GM10266 (cell line): Measurements from ENCODE around the gene ZBTB34.

ENCODE experiments used
- DNase-seq: peaks from one replicate; pipeline ENCODE4 v3.0.0; 2012; ENCODE audit errors: extremely low spot score
- TF ChIP-seq, protein P1 (sequence below): IDR thresholded peaks from 2 replicates; pipeline ENCODE4 v1.5.1; 2012; ENCODE audit warnings: mild to moderate bottlenecking, low read depth; ENCODE audit not compliant: control insufficient read depth, insufficient read depth; ENCODE audit errors: missing control alignments

The ZBTB34 gene

DNA sequence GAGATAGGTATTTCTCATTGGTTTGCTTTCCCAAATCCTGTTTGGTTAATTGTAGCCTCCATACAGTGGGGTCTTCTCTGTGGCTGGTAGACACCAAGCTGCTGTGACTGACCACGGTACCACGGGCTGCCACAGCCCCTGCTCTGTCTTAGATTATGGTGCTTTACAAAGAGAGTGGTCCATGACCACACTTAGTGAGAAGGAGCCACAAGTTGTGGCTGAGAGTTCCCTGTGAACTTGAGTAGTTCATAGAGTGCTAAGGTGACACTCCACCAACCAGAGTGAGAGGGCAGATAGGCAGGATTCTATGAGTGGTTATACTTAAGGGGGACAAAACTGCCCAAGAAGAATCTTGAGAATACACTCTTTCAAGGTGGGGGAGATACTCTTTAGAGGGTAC, 25.8 kb upstream of the ZBTB34 start:
- TF ChIP-seq, protein P1, sequence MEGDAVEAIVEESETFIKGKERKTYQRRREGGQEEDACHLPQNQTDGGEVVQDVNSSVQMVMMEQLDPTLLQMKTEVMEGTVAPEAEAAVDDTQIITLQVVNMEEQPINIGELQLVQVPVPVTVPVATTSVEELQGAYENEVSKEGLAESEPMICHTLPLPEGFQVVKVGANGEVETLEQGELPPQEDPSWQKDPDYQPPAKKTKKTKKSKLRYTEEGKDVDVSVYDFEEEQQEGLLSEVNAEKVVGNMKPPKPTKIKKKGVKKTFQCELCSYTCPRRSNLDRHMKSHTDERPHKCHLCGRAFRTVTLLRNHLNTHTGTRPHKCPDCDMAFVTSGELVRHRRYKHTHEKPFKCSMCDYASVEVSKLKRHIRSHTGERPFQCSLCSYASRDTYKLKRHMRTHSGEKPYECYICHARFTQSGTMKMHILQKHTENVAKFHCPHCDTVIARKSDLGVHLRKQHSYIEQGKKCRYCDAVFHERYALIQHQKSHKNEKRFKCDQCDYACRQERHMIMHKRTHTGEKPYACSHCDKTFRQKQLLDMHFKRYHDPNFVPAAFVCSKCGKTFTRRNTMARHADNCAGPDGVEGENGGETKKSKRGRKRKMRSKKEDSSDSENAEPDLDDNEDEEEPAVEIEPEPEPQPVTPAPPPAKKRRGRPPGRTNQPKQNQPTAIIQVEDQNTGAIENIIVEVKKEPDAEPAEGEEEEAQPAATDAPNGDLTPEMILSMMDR, result no peak
- DNase-seq, result no peak

DNA sequence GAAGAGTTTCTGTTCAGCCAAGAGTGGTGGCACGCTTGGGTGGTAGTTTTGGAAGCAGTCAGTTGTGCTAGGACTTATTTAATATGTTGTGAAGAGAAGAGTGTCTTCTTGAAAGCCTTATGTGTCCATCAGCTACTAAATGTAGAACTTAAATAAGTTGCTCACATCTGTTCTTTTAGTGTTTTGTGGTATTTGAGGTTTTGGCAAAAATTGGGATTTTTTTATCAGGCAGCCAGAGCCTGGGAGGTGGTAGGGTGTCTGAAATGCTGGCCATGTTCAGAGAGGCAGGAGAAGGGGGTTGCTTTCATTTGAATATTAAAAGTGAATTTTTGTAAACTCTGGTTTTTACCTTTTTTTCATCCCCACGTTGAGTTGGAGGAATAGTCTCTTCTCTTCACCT, 24.2 kb upstream of the ZBTB34 start:
- TF ChIP-seq, protein P1, result no peak
- no peak for DNase-seq

DNA sequence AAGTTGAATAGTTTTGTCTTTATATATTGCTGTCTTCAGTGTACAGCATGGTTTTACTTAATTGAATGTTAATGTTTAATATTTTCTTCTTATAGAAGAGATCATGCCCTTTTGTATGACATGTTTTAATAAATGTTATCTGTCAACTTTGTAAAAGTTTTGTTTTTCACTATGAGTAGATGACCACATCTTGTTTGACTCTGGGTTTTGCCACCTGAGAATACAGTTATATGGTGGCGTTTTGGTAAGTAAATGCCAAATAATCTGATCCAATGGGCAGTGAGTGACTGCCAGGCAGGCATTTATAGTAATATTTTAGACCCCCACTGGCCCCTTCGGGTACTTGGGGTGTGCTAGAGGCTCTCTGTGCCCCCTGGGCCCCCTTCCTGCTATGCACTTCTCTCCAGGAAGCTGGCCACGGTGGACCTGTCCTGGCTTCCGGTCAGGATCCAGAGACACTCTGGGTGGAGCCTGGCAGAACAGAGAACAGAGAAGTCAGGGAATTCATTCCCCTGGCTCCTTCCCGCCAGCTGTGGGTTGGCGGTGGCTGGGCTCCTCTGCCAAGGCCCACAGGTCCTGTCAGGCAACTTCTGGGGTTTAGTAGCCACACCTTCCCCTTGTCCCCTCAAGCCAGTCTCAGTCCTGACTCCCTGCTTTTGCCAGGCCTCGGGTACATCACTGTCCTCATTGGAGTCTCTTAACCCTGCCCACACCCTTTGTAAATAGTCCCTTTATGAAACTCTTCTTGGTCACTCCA, 22.2 kb upstream of the ZBTB34 start:
- TF ChIP-seq, protein P1, result no peak

DNA sequence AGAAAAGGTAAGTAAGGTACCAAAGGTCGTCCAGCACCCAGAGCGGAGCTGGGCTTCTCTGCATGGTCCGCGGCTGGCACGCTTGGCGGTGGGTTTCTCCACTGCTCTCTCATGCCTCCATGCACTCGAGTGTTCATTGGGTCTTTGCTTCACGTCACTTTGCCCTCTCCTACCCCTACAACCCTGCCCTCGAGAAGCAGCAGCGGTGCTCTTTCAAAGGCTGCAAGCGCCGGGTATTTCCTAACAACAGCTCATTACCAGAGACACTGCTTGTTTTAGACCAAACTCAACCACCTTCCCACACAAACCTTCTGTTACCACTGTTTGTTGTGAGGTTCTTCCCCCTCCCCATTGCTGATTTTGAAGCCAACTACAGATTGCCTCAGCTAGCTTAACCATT, 21.5 kb upstream of the ZBTB34 start:
- TF ChIP-seq, protein P1, result no peak
- peak; percentile 76 for DNase-seq

More for the DNA sequence above, 22.2 kb upstream of the ZBTB34 start:
- DNase-seq, result no peak

DNA sequence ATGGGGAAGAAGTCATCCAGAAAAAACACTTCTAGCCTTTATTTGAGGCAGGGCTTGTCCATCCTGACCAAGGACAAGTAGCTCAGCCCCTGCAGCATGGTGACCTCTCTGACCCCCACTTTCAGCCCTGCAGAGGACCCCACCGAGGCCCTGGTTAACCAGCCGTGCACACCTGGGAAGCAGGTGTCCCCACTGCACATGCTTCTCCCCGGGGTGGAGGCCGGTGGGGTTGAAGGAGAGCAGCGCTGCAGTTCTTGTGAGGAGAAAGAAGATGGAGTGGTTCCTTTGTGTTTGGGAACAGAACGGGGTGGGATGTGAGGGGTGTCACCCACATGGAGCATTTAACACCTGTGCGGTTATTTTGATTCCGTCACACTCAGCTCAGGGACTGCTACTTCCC, 21.1 kb upstream of the ZBTB34 start:
- TF ChIP-seq, protein P1, result no peak
- DNase-seq, result no peak

DNA sequence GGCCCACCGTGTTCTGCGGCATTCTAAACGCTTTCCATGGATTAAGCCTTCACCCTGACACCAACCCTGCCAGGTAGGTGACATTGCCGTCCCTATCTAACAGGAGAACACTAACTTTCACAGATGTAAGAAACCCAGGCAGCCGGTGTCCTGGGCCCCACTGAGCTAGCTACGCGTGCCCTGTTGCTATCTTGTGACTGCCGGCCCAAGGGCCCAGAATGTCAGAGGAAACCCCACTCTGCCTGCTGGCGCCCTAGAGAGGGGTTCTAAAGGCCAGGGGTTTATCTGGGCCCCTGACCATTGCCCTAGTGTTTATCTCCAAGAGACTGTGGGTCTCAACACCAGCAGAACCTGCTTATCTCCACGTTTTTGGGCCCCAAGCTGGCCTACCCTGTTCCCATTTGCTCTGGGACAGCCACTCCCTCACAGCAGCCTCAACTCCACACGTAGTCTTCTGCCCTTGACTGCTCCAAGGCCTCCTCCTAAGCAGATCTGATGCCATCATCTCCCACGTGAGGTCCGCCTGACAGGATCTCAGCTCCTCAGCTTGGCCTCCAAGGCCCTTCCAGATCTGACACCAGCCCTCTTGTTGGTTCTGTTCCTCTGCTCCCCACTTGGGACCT, 18.1 kb upstream of the ZBTB34 start:
- no peak for DNase-seq
- TF ChIP-seq, protein P1, result no peak
